ENCODE measurements around the gene USP43. TPM values are rescaled to one million over a fixed set of nuclear protein-coding genes. Genes with fewer than 3 reads are reported as not detected.

Gene USP43, protein sequence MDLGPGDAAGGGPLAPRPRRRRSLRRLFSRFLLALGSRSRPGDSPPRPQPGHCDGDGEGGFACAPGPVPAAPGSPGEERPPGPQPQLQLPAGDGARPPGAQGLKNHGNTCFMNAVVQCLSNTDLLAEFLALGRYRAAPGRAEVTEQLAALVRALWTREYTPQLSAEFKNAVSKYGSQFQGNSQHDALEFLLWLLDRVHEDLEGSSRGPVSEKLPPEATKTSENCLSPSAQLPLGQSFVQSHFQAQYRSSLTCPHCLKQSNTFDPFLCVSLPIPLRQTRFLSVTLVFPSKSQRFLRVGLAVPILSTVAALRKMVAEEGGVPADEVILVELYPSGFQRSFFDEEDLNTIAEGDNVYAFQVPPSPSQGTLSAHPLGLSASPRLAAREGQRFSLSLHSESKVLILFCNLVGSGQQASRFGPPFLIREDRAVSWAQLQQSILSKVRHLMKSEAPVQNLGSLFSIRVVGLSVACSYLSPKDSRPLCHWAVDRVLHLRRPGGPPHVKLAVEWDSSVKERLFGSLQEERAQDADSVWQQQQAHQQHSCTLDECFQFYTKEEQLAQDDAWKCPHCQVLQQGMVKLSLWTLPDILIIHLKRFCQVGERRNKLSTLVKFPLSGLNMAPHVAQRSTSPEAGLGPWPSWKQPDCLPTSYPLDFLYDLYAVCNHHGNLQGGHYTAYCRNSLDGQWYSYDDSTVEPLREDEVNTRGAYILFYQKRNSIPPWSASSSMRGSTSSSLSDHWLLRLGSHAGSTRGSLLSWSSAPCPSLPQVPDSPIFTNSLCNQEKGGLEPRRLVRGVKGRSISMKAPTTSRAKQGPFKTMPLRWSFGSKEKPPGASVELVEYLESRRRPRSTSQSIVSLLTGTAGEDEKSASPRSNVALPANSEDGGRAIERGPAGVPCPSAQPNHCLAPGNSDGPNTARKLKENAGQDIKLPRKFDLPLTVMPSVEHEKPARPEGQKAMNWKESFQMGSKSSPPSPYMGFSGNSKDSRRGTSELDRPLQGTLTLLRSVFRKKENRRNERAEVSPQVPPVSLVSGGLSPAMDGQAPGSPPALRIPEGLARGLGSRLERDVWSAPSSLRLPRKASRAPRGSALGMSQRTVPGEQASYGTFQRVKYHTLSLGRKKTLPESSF
- total RNA-seq (2022; extraction: Qiagen RNA extraction; ENCODE audit: low read depth), result 3.8 to 5.2 TPM (median 4.0 TPM) in 5 replicates

GRCh38 chr17:9644910-9645751, at the start of gene USP43:
USP43 (plus strand) TSS chr17:9645517; CDS start chr17:9645633, 116 bp downstream.

Other genes with a start within 250 kb of the USP43 start
- 63.1 to 92.3 TPM (median 68.8 TPM) in 5 replicates for gene STX8, start 69.7 kb upstream of the USP43 start, total RNA-seq (2022; extraction: Qiagen RNA extraction; ENCODE audit: low read depth)
- 0.20 to 0.74 TPM in 2 of 5 replicates, not detected in the others for gene CFAP52, start 68.9 kb upstream of the USP43 start, total RNA-seq (2022; extraction: Qiagen RNA extraction; ENCODE audit: low read depth)
- gene DHRS7C, start 146.1 kb downstream of the USP43 start, total RNA-seq (2022; extraction: Qiagen RNA extraction; ENCODE audit: low read depth), result not detected in 5 replicates
- gene GSG1L2, start 176.6 kb downstream of the USP43 start, total RNA-seq (2022; extraction: Qiagen RNA extraction; ENCODE audit: low read depth), result not detected in 5 replicates
- gene GLP2R, start 180.4 kb downstream of the USP43 start, total RNA-seq (2022; extraction: Qiagen RNA extraction; ENCODE audit: low read depth), result 8.5 to 17.6 TPM (median 11.2 TPM) in 5 replicates

Data from A549 treated with RU486 at 1 μM for 4 hours (cell line).